SW480 (cell line): ENCODE data around the gene NPHP4.
"Not testable (repeated sequence)": the region's sequence is repeated elsewhere in the genome, so short reads cannot be mapped to it uniquely, and the experiment has no call there.

Experiments
- DNase-seq: peaks from one replicate; pipeline ENCODE4 v3.0.0-alpha.2; 2016; ENCODE audit warnings: low spot score

The NPHP4 gene

GRCh38 chr1:6023346-6023745 lies 31.1 kb upstream of the NPHP4 start:
- no peak for DNase-seq

GRCh38 chr1:6022193-6022592 lies 30.0 kb upstream of the NPHP4 start:
- no peak for DNase-seq

- DNase-seq = no peak
Observed at GRCh38 chr1:6019166-6019845, 27.1 kb upstream of the NPHP4 start.

GRCh38 chr1:6017654-6018053 lies 25.4 kb upstream of the NPHP4 start:
- DNase-seq = not testable (repeated sequence)

GRCh38 chr1:6016191-6016865 lies 24.1 kb upstream of the NPHP4 start:
- DNase-seq = peak; percentile 54

- no peak for DNase-seq
Observed at GRCh38 chr1:6014130-6014999, 22.1 kb upstream of the NPHP4 start.

GRCh38 chr1:6013491-6013890 lies 21.3 kb upstream of the NPHP4 start:
- DNase-seq = no peak

- DNase-seq = no peak
Observed at GRCh38 chr1:6012529-6013318, 20.5 kb upstream of the NPHP4 start.

GRCh38 chr1:6011946-6012258 lies 19.7 kb upstream of the NPHP4 start:
- no peak for DNase-seq

- DNase-seq = no peak
Observed at GRCh38 chr1:6011161-6011945, 19.1 kb upstream of the NPHP4 start.

- DNase-seq = no peak
Observed at GRCh38 chr1:6010554-6010953, 18.3 kb upstream of the NPHP4 start.

GRCh38 chr1:6009120-6010040 lies 17.2 kb upstream of the NPHP4 start:
- DNase-seq = no peak

- DNase-seq = no peak
Observed at GRCh38 chr1:6008696-6009095, 16.5 kb upstream of the NPHP4 start.

GRCh38 chr1:6008084-6008415 lies 15.8 kb upstream of the NPHP4 start:
- no peak for DNase-seq

GRCh38 chr1:6007318-6008083 lies 15.3 kb upstream of the NPHP4 start:
- no peak for DNase-seq

GRCh38 chr1:6006882-6007281 lies 14.7 kb upstream of the NPHP4 start:
- DNase-seq = no peak

- no peak for DNase-seq
Observed at GRCh38 chr1:6005276-6005917, 13.2 kb upstream of the NPHP4 start.

- no peak for DNase-seq
Observed at GRCh38 chr1:6004412-6005123, 12.3 kb upstream of the NPHP4 start.
